Activated CD4-positive, alpha-beta T cell treated with anti-CD3 and anti-CD28 coated beads, Interleukin-2, amount 10 ng/mL, durations not matched to agents 24 days and 14 days (primary cell): Measurements from ENCODE around the gene IMPG2. TPM values are rescaled to one million over a fixed set of nuclear protein-coding genes. Genes with fewer than 3 reads are reported as not detected.

Source experiments
- DNase-seq: peaks from one replicate; pipeline ENCODE4 v3.0.0; 2022
- H3K27ac Mint-ChIP-seq: one replicate; pipeline ENCODE4 v1.8.0; 2022; ENCODE audit warnings: mild to moderate bottlenecking, mixed read lengths
- H3K27me3 Mint-ChIP-seq: one replicate; pipeline ENCODE4 v1.8.0; 2022; ENCODE audit warnings: mixed read lengths
- H3K36me3 Mint-ChIP-seq: one replicate; pipeline ENCODE4 v1.8.0; 2022; ENCODE audit warnings: low read depth, mild to moderate bottlenecking, mixed read lengths
- H3K4me1 Mint-ChIP-seq: one replicate; pipeline ENCODE4 v1.8.0; 2021; ENCODE audit warnings: mixed read lengths
- H3K4me3 Mint-ChIP-seq: one replicate; pipeline ENCODE4 v1.8.0; 2022; ENCODE audit warnings: mild to moderate bottlenecking, moderate library complexity, mixed read lengths
- H3K9me3 Mint-ChIP-seq: one replicate; pipeline ENCODE4 v1.8.0; 2021; ENCODE audit warnings: mixed read lengths
- intact Hi-C: fragments of 100-400 bp; cut with micrococcal nuclease; formaldehyde crosslinking; loops from one replicate; pipeline ENCODE4 v1.15.1; 2023
- total RNA-seq: library from RNA; stranded (reverse); gene quantifications from 2 replicates; pipeline ENCODE4 v1.2.3, GENCODE V29; 2022

The IMPG2 gene
- total RNA-seq, 1 donor from 2014 or later = 0.02 TPM

- H3K27ac Mint-ChIP-seq = no peak overlapping the region
- intact Hi-C loops = no loop called here
- H3K27me3 Mint-ChIP-seq = no peaks in the 10 kb centered on the region
- no peak for DNase-seq
- no peaks in the 10 kb centered on the region for H3K4me1 Mint-ChIP-seq
- peaks cover 12% of the 10 kb centered on the region for H3K9me3 Mint-ChIP-seq
- peaks cover 5% of the 10 kb centered on the region for H3K36me3 Mint-ChIP-seq
- H3K4me3 Mint-ChIP-seq = no peak overlapping the region
Measured at GRCh38 chr3:101243285-101244211, 76.8 kb downstream of the IMPG2 start.

GRCh38 chr3:101240719-101241399, 79.5 kb downstream of the IMPG2 start:
- no peaks in the 10 kb centered on the region for H3K27me3 Mint-ChIP-seq
- H3K9me3 Mint-ChIP-seq = peaks cover 8% of the 10 kb centered on the region
- H3K27ac Mint-ChIP-seq = no peak overlapping the region
- peaks cover 5% of the 10 kb centered on the region for H3K36me3 Mint-ChIP-seq
- H3K4me3 Mint-ChIP-seq = no peak overlapping the region
- no peak for DNase-seq
- intact Hi-C loops = no loop called here
- no peaks in the 10 kb centered on the region for H3K4me1 Mint-ChIP-seq

GRCh38 chr3:101235048-101235447, 85.3 kb downstream of the IMPG2 start:
- Mint-ChIP-seq H3K27ac (no peak overlapping the region), H3K27me3 (no peaks in the 10 kb centered on the region), H3K4me1 (no peaks in the 10 kb centered on the region), H3K4me3 (no peak overlapping the region), H3K9me3 (no peaks in the 10 kb centered on the region), H3K36me3 (no peaks in the 10 kb centered on the region)
- intact Hi-C loops = no loop called here
- DNase-seq = no peak

GRCh38 chr3:101230618-101231017, 89.8 kb downstream of the IMPG2 start:
- intact Hi-C loops = no loop called here
- H3K4me3 Mint-ChIP-seq = no peak overlapping the region

GRCh38 chr3:101229681-101230080, 90.7 kb downstream of the IMPG2 start:
- Mint-ChIP-seq H3K4me3 (no peak overlapping the region), H3K27ac (no peak overlapping the region), H3K27me3 (no peaks in the 10 kb centered on the region), H3K4me1 (no peaks in the 10 kb centered on the region), H3K36me3 (no peaks in the 10 kb centered on the region), H3K9me3 (no peaks in the 10 kb centered on the region)
- no peak for DNase-seq
- intact Hi-C loops = no loop called here

More at GRCh38 chr3:101230618-101231017, 89.8 kb downstream of the IMPG2 start:
- Mint-ChIP-seq H3K4me1 (no peaks in the 10 kb centered on the region), H3K9me3 (no peaks in the 10 kb centered on the region), H3K27me3 (no peaks in the 10 kb centered on the region), H3K27ac (no peak overlapping the region), H3K36me3 (no peaks in the 10 kb centered on the region)
- DNase-seq = no peak

- H3K4me1 Mint-ChIP-seq = no peaks in the 10 kb centered on the region
- no peaks in the 10 kb centered on the region for H3K36me3 Mint-ChIP-seq
- DNase-seq = no peak
- H3K9me3 Mint-ChIP-seq = no peaks in the 10 kb centered on the region
- H3K4me3 Mint-ChIP-seq = no peak overlapping the region
- H3K27me3 Mint-ChIP-seq = no peaks in the 10 kb centered on the region
- H3K27ac Mint-ChIP-seq = no peak overlapping the region
- intact Hi-C loops = no loop called here
Measured at GRCh38 chr3:101228441-101228840, 91.9 kb downstream of the IMPG2 start.

GRCh38 chr3:101224739-101225138, 95.6 kb downstream of the IMPG2 start:
- Mint-ChIP-seq H3K27me3 (no peaks in the 10 kb centered on the region), H3K9me3 (peaks cover 4% of the 10 kb centered on the region), H3K4me3 (no peak overlapping the region), H3K27ac (no peak overlapping the region), H3K36me3 (no peaks in the 10 kb centered on the region), H3K4me1 (peaks cover 4% of the 10 kb centered on the region)
- no peak for DNase-seq
- intact Hi-C loops = no loop called here

- Mint-ChIP-seq H3K27ac (no peak overlapping the region), H3K4me3 (no peak overlapping the region), H3K36me3 (no peaks in the 10 kb centered on the region), H3K27me3 (no peaks in the 10 kb centered on the region), H3K4me1 (peaks cover 4% of the 10 kb centered on the region), H3K9me3 (peaks cover 9% of the 10 kb centered on the region)
- intact Hi-C loops = no loop called here
- no peak for DNase-seq
Measured at GRCh38 chr3:101223016-101223415, 97.4 kb downstream of the IMPG2 start.

- intact Hi-C loops = no loop called here
Measured at GRCh38 chr3:101219842-101220560, 100.4 kb downstream of the IMPG2 start.

GRCh38 chr3:101217472-101218245, 102.7 kb downstream of the IMPG2 start:
- Mint-ChIP-seq H3K36me3 (no peaks in the 10 kb centered on the region), H3K27ac (no peak overlapping the region), H3K4me3 (no peak overlapping the region), H3K4me1 (peaks cover 4% of the 10 kb centered on the region), H3K9me3 (peaks cover 13% of the 10 kb centered on the region), H3K27me3 (no peaks in the 10 kb centered on the region)
- no peak for DNase-seq
- intact Hi-C loops = no loop called here

More at GRCh38 chr3:101219842-101220560, 100.4 kb downstream of the IMPG2 start:
- H3K4me3 Mint-ChIP-seq = no peak overlapping the region
- no peaks in the 10 kb centered on the region for H3K27me3 Mint-ChIP-seq
- H3K27ac Mint-ChIP-seq = peak overlapping the region; percentile 15
- H3K36me3 Mint-ChIP-seq = no peaks in the 10 kb centered on the region
- H3K4me1 Mint-ChIP-seq = peaks cover 4% of the 10 kb centered on the region
- peaks cover 9% of the 10 kb centered on the region for H3K9me3 Mint-ChIP-seq
- no peak for DNase-seq

GRCh38 chr3:101216710-101217465, 103.5 kb downstream of the IMPG2 start:
- H3K27me3 Mint-ChIP-seq = no peaks in the 10 kb centered on the region
- peaks cover 4% of the 10 kb centered on the region for H3K4me1 Mint-ChIP-seq
- intact Hi-C loops = no loop called here
- H3K27ac Mint-ChIP-seq = no peak overlapping the region
- H3K4me3 Mint-ChIP-seq = no peak overlapping the region
- DNase-seq = no peak
- H3K9me3 Mint-ChIP-seq = peaks cover 13% of the 10 kb centered on the region
- H3K36me3 Mint-ChIP-seq = no peaks in the 10 kb centered on the region

- no peak overlapping the region for H3K4me3 Mint-ChIP-seq
- peaks cover 4% of the 10 kb centered on the region for H3K9me3 Mint-ChIP-seq
- H3K27ac Mint-ChIP-seq = no peak overlapping the region
- no peaks in the 10 kb centered on the region for H3K4me1 Mint-ChIP-seq
- H3K36me3 Mint-ChIP-seq = no peaks in the 10 kb centered on the region
- H3K27me3 Mint-ChIP-seq = peaks cover 1% of the 10 kb centered on the region
- intact Hi-C loops = no loop called here
- DNase-seq = no peak
Measured at GRCh38 chr3:101212730-101213129, 107.6 kb downstream of the IMPG2 start.

- intact Hi-C loops = no loop called here
- Mint-ChIP-seq H3K9me3 (no peaks in the 10 kb centered on the region), H3K36me3 (no peaks in the 10 kb centered on the region), H3K27me3 (peaks cover 16% of the 10 kb centered on the region), H3K4me3 (no peak overlapping the region), H3K27ac (no peak overlapping the region), H3K4me1 (no peaks in the 10 kb centered on the region)
- no peak for DNase-seq
Measured at GRCh38 chr3:101204246-101204645, 116.1 kb downstream of the IMPG2 start.
